Measurements from ENCODE around the gene MET. TPM values are rescaled to one million over a fixed set of nuclear protein-coding genes. Genes with fewer than 3 reads are reported as not detected.
A peak's percentile ranks its signal among the peaks of the same experiment; 100 is the strongest.

MET gene
- total RNA-seq, 1 donor from 2014 or later = 55.4 TPM

DNA sequence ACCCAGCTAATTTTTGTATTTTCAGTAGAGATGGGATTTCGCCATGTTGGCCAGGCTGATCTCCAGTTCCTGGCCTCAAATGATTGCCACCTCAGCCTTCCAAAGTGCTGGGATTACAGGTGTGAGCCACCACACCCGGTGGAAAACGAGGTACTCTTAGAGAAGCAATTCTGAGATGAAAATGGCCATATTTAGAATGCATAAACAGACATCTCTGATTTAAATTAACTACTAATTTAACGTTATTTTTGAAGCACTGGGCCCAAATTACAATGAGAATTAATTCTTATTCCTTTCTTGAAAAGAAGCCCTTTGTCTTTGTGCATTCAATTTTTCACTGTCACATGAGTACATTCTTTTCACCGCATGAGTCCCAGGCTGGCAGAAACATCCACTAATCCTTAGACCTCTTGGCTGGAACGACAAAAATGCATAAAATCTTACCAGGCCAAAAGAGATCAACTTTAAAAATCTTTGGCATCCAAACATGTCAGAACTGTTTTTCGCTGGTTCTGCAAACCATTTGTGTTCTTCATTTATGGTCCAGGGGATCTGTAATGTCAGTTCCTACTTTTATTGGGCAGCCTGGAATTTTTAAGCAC is 130.2 kb downstream of the MET start:
- Mint-ChIP-seq H3K9me3 (ENCODE audit: unreplicated experiment) (no peaks in the 10 kb centered on the region), H3K4me1 (ENCODE audit: unreplicated experiment) (peaks cover 66% of the 10 kb centered on the region), H3K27ac (ENCODE audit: unreplicated experiment) (peak overlapping the region; percentile 78), H3K36me3 (ENCODE audit: unreplicated experiment) (peaks cover 8% of the 10 kb centered on the region), H3K4me3 (ENCODE audit: unreplicated experiment) (no peak overlapping the region), H3K27me3 (ENCODE audit: unreplicated experiment) (no peaks in the 10 kb centered on the region)
- TF ChIP-seq, protein P1, sequence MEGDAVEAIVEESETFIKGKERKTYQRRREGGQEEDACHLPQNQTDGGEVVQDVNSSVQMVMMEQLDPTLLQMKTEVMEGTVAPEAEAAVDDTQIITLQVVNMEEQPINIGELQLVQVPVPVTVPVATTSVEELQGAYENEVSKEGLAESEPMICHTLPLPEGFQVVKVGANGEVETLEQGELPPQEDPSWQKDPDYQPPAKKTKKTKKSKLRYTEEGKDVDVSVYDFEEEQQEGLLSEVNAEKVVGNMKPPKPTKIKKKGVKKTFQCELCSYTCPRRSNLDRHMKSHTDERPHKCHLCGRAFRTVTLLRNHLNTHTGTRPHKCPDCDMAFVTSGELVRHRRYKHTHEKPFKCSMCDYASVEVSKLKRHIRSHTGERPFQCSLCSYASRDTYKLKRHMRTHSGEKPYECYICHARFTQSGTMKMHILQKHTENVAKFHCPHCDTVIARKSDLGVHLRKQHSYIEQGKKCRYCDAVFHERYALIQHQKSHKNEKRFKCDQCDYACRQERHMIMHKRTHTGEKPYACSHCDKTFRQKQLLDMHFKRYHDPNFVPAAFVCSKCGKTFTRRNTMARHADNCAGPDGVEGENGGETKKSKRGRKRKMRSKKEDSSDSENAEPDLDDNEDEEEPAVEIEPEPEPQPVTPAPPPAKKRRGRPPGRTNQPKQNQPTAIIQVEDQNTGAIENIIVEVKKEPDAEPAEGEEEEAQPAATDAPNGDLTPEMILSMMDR (IDR thresholded peaks at IDR 0.05) = no peak
- no peak for DNase-seq (ENCODE audit: extremely low spot score, unreplicated experiment)

DNA sequence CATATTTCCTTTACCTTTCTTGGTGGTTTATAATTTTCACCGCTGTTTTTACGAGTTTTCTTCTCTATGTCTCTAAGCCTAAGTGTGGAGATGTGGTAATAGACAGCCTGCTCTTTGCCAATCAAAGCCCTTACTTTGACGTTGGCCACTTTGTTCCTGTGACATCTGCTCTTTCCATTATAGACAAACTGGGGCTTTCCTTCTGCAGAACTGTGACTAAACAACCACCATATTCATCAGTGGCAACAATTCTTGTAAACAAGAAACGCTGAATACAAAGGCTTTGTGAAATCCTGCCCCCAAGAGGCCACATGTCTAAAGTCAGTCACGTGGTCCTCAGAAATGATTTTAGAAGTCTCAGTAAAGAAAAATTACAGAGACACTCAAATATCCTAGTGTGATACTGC is 130.8 kb downstream of the MET start:
- Mint-ChIP-seq H3K27ac (ENCODE audit: unreplicated experiment) (peak overlapping the region; percentile 78), H3K36me3 (ENCODE audit: unreplicated experiment) (peaks cover 6% of the 10 kb centered on the region), H3K4me1 (ENCODE audit: unreplicated experiment) (peaks cover 63% of the 10 kb centered on the region), H3K4me3 (ENCODE audit: unreplicated experiment) (no peak overlapping the region), H3K9me3 (ENCODE audit: unreplicated experiment) (no peaks in the 10 kb centered on the region), H3K27me3 (ENCODE audit: unreplicated experiment) (no peaks in the 10 kb centered on the region)
- TF ChIP-seq, protein P1 (IDR thresholded peaks at IDR 0.05) = peak; percentile 61
- no peak for DNase-seq (ENCODE audit: extremely low spot score, unreplicated experiment)

DNA sequence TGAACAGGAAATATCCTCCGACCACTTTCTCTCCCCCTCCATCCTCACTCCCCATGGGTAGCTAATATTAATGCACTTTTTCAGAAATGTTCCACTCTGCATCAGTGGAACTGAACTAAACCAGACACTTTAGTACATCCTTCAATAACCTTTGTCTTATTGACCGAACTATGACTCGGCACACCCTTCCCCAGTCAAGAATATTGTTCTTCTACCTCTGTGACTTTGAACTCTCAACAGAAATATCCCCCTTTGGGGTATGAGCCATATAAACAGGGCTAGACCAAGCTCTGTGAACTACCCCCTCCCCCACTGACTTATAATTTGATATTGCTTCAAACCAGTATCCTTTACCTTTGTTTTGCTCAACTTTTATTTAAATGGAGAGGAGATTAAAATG is 132.5 kb downstream of the MET start:
- Mint-ChIP-seq H3K27ac (ENCODE audit: unreplicated experiment) (peak overlapping the region; percentile 78), H3K4me1 (ENCODE audit: unreplicated experiment) (peaks cover 72% of the 10 kb centered on the region), H3K27me3 (ENCODE audit: unreplicated experiment) (no peaks in the 10 kb centered on the region), H3K4me3 (ENCODE audit: unreplicated experiment) (no peak overlapping the region), H3K36me3 (ENCODE audit: unreplicated experiment) (no peaks in the 10 kb centered on the region), H3K9me3 (ENCODE audit: unreplicated experiment) (no peaks in the 10 kb centered on the region)
- DNase-seq (ENCODE audit: extremely low spot score, unreplicated experiment) = no peak
- TF ChIP-seq, protein P1 (IDR thresholded peaks at IDR 0.05) = no peak

DNA sequence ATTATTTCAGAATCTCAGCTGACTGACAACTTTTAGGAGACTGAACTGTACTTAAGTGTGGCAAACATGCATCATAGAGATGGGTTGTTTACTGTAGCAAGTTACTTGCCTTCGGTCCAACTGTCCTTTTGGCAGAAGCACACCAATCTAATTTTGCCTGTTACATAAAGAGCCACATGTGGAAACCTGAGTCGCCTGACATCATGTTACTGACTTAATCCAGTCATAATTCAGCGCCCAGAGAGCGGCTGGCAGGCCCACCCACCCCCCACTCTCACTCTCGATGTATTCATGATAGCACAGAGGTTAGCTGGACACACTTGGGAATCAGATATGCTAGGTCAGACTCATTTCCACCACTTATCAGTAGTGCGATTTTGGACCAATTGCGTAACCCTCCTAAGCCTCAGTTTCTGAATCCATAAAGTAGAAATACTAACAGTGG is 133.1 kb downstream of the MET start:
- DNase-seq (ENCODE audit: extremely low spot score, unreplicated experiment) = no peak
- no peak overlapping the region for H3K27ac Mint-ChIP-seq (ENCODE audit: unreplicated experiment)
- no peak overlapping the region for H3K4me3 Mint-ChIP-seq (ENCODE audit: unreplicated experiment)
- no peaks in the 10 kb centered on the region for H3K9me3 Mint-ChIP-seq (ENCODE audit: unreplicated experiment)
- no peaks in the 10 kb centered on the region for H3K27me3 Mint-ChIP-seq (ENCODE audit: unreplicated experiment)
- H3K36me3 Mint-ChIP-seq (ENCODE audit: unreplicated experiment) = no peaks in the 10 kb centered on the region
- peaks cover 74% of the 10 kb centered on the region for H3K4me1 Mint-ChIP-seq (ENCODE audit: unreplicated experiment)
- TF ChIP-seq, protein P1 (IDR thresholded peaks at IDR 0.05) = no peak

DNA sequence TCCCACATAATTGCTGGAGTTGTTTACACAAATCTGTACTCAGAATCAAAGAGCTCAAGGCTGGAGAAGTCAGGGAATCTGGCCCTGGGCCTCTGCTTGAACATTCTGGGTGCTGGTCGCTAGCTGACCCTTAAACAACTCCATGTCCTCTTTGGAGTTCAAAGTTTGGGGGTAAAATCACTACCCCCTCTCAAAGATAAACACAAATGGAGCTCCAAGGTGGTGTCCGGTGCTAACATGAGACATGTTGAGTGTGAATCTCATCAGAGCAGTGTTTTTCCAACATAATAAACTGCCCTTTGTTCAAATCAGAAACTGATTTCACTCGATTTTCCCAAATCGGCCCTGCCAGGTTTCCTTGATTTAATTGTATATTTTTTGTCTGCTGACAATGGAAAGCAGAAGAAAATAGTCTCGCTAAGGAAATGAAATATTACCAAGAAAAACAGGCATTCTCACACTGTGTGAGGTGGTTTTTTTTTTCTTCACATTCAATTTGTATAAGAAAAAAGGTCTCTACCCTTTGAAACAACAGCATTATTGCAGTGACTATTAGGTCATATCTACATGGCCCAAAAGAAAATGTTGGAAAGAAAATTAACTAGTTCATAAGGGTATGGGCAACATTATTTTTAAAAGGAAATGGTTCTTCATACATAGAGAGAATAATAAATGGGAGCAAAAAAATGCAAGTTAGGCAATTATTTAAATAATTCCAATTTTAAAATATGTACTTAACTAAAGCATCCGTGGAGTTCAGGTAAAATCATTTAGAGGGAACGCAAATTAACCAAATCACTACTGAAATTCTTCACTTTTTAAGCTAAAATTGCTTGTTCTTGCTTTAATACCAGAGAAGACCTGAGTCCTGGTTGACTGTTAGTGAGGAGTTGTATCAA is 134.3 kb downstream of the MET start:
- TF ChIP-seq, protein P1 (IDR thresholded peaks at IDR 0.05) = no peak
- Mint-ChIP-seq H3K27ac (ENCODE audit: unreplicated experiment) (no peak overlapping the region), H3K36me3 (ENCODE audit: unreplicated experiment) (no peaks in the 10 kb centered on the region), H3K27me3 (ENCODE audit: unreplicated experiment) (no peaks in the 10 kb centered on the region), H3K4me3 (ENCODE audit: unreplicated experiment) (no peak overlapping the region), H3K4me1 (ENCODE audit: unreplicated experiment) (peaks cover 66% of the 10 kb centered on the region), H3K9me3 (ENCODE audit: unreplicated experiment) (no peaks in the 10 kb centered on the region)
- DNase-seq (ENCODE audit: extremely low spot score, unreplicated experiment) = no peak

All from osteocyte (in vitro differentiated cells).